ENCODE data around the gene CCDC138. TPM values are rescaled to one million over a fixed set of nuclear protein-coding genes. Genes with fewer than 3 reads are reported as not detected.
A peak's percentile ranks its signal among the peaks of the same experiment; 100 is the strongest.

Gene CCDC138
- total and polyA plus RNA-seq, 2 of the 13 experiments (the other 11 are each of a cell fraction or from before 2014, with no cell fraction given), result 5.6 to 32.5 TPM

- TF ChIP-seq GPBP1L1 (CRISPR knock-in tag; IDR thresholded peaks at IDR 0.05) (no peak), HNF4A (CRISPR knock-in tag; IDR thresholded peaks at IDR 0.05) (peak; percentile 17; the same call in 1 of the 2 replicates), HOXA7 (CRISPR knock-in tag; IDR thresholded peaks at IDR 0.05) (no peak), FOXA1 (IDR thresholded peaks at IDR 0.05) (no peak), FOXA1 (CRISPR knock-in tag; IDR thresholded peaks at IDR 0.05) (peak; percentile 55; the same call in 1 of the 2 replicates), DPF2 (CRISPR knock-in tag; IDR thresholded peaks at IDR 0.05; ENCODE audit: borderline replicate concordance, low read depth) (no peak), RFXAP (CRISPR knock-in tag; IDR thresholded peaks at IDR 0.05; ENCODE audit: borderline replicate concordance) (peak; percentile 85; the same call in 1 of the 2 replicates), DBP (CRISPR knock-in tag; IDR thresholded peaks at IDR 0.05; ENCODE audit: not compliant biosample characterization) (no peak), HNRNPK (IDR thresholded peaks at IDR 0.05; ENCODE audit: low read depth, low read length, poor library complexity, severe bottlenecking) (peak; percentile 13), NR2F6 (IDR thresholded peaks at IDR 0.05) (no peak), NR2F6 (CRISPR knock-in tag; IDR thresholded peaks at IDR 0.05) (peak; percentile 60; the same call in 1 of the 2 replicates), NFE2L2 (IDR thresholded peaks at IDR 0.05; ENCODE audit: low read length) (no peak), CBX5 (CRISPR knock-in tag; IDR thresholded peaks at IDR 0.05; ENCODE audit: borderline replicate concordance) (no peak), ZNF547 (CRISPR knock-in tag; IDR thresholded peaks at IDR 0.05) (peak; percentile 88; the same call in 1 of the 2 replicates), ZNF354B (CRISPR knock-in tag; IDR thresholded peaks at IDR 0.05) (no peak), MAF1 (CRISPR knock-in tag; IDR thresholded peaks at IDR 0.05; ENCODE audit: borderline replicate concordance) (0 out of 2 replicates have a peak, but pooled peaks have one; percentile 34), JUND (CRISPR knock-in tag; IDR thresholded peaks at IDR 0.05) (peak; percentile 36; the same call in 1 of the 2 replicates), DMTF1 (CRISPR knock-in tag; IDR thresholded peaks at IDR 0.05) (no peak), AFF4 (CRISPR knock-in tag; IDR thresholded peaks at IDR 0.05) (no peak), ZSCAN29 (CRISPR knock-in tag; conservative IDR thresholded peaks at IDR 0.05) (no peak; the same call in 1 of the 2 replicates)
Observed at GRCh38 chr2:108786354-108787215, at the start of gene CCDC138 (continued).

All from HepG2 (cell line).